ENCODE results near the gene ZNF384. TPM values are rescaled to one million over a fixed set of nuclear protein-coding genes. Genes with fewer than 3 reads are reported as not detected.

ZNF384 gene
- total RNA-seq, 5 donors from 2014 or later (not counting 1 experiment from before 2014, with no cell fraction given) = 68.6 to 82.9 (median 79.4) TPM

- 100% methylated on average over 11 of the region's 18 CpGs for WGBS (ENCODE audit: insufficient coverage)
- Mint-ChIP-seq H3K27ac (no peak overlapping the region), H3K4me1 (peaks cover 15 to 21% (median 17%) of the 10 kb centered on the region in 3 donors), H3K27me3 (no peaks in the 10 kb centered on the region), H3K4me3 (no peak overlapping the region), H3K9me3 (no peaks in the 10 kb centered on the region), H3K36me3 (peaks cover 40% of the 10 kb centered on the region)
- peaks cover 22 to 59% of the 10 kb centered on the region in 2 donors for H3K36me3 ChIP-seq (ENCODE audit: control insufficient read depth in 2 of 2, extremely low read depth in 1 of 2, insufficient read depth in 1 of 2, low read length in 1 of 2)
- no peaks in the 10 kb centered on the region for H3K27me3 ChIP-seq (replicated peaks in 1 of 2; ENCODE audit: control insufficient read depth in 2 of 2, extremely low read depth in 1 of 2, insufficient read depth in 2 of 2, low read length in 1 of 2)
- ChIA-PET POLR2A (no interaction called here), CTCF (no interaction called here)
- peaks cover 7 to 12% of the 10 kb centered on the region in 2 experiments for H3K4me1 ChIP-seq (ENCODE audit: control insufficient read depth in 1 of 2, extremely low read depth in 1 of 2, insufficient read depth in 2 of 2, low read length in 2 of 2)
- DNase-seq = no peak
- ATAC-seq (replicated peaks in 1 of 4) = no peak
- no peaks in the 10 kb centered on the region for H3K9me3 ChIP-seq
- H3K4me3 ChIP-seq (ENCODE audit: control insufficient read depth in 1 of 2, extremely low read depth in 1 of 2, low read length in 1 of 2) = no peak overlapping the region
- no peak overlapping the region for H3K27ac ChIP-seq (ENCODE audit: low read length)
These were observed 40.0 kb upstream of the ZNF384 start for GRCh38 chr12:6729186-6729585.

DNA sequence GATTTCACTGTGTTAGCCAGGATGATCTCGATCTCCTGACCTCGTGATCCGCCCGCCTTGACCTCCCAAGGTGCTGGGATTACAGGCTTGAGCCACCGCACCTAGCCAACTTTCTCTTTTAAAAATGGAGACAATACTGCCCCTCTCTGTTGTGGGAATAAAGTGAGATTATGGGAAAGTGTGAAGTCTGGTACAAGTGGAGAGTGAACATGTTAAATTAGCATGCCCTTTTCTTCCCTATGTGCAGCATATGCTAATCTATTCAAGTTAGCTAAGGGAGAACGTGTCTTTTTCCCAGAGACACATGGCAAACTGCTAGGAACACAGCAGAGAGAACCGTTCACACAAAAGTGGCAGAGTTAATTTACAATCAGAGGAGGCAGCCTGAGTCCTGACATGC, 36.2 kb upstream of the ZNF384 start:
- H3K9me3 ChIP-seq = no peaks in the 10 kb centered on the region
- DNase-seq (no peak), ATAC-seq (replicated peaks in 1 of 4) (no peak)
- H3K27me3 ChIP-seq (replicated peaks in 1 of 2; ENCODE audit: control insufficient read depth in 2 of 2, extremely low read depth in 1 of 2, insufficient read depth in 2 of 2, low read length in 1 of 2) = no peaks in the 10 kb centered on the region
- Mint-ChIP-seq H3K4me3 (peak overlapping the region; percentile 62 to 84 (median 84)), H3K27me3 (no peaks in the 10 kb centered on the region), H3K9me3 (no peaks in the 10 kb centered on the region), H3K27ac (no peak overlapping the region), H3K4me1 (peaks cover 24 to 30% (median 29%) of the 10 kb centered on the region in 3 donors), H3K36me3 (peaks cover 25% of the 10 kb centered on the region)
- WGBS (ENCODE audit: insufficient coverage) = no CpG with 5 or more reads among the region's 7 CpGs
- ChIA-PET POLR2A (no interaction called here), CTCF (interaction anchor here in 1 of 2 donors (2.8 kb wide), 1 partner anchor 36 kb away, joined by 30 read pairs; the partner anchor contains the start of gene ZNF384)
- H3K36me3 ChIP-seq (ENCODE audit: control insufficient read depth in 2 of 2, extremely low read depth in 1 of 2, insufficient read depth in 1 of 2, low read length in 1 of 2) = peaks cover 15 to 31% of the 10 kb centered on the region in 2 donors
- no peak overlapping the region for H3K4me3 ChIP-seq (ENCODE audit: control insufficient read depth in 1 of 2, extremely low read depth in 1 of 2, low read length in 1 of 2)
- no peak overlapping the region for H3K27ac ChIP-seq (ENCODE audit: low read length)
- peaks cover 10 to 16% of the 10 kb centered on the region in 2 experiments for H3K4me1 ChIP-seq (ENCODE audit: control insufficient read depth in 1 of 2, extremely low read depth in 1 of 2, insufficient read depth in 2 of 2, low read length in 2 of 2)

DNA sequence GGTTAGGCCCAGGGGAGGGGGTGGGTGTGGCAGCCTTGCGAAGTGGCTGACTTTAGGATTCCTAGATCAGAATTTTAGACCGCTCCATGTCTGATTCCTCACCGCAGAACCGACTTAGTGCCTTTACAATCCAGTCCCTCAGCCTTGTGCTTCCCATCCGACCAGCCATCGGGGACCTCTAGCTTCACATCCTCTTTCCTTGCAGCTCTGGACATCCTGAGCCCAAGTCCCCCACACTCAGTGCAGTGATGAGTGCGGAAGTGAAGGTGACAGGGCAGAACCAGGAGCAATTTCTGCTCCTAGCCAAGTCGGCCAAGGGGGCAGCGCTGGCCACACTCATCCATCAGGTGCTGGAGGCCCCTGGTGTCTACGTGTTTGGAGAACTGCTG, 35.2 kb upstream of the ZNF384 start:
- DNase-seq (peak in 3 of 35 experiments; percentile 11 to 25 (median 20)), ATAC-seq (replicated peaks in 1 of 4) (peak; percentile 9 to 18 (median 12))
- CTCF ChIA-PET = interaction anchor here (0.6 to 2.8 kb wide), 10 partner anchors 18 to 294 kb away, joined by 3 to 30 read pairs (median 6); partner anchors contain the start of genes LPCAT3 (in 1 of the 2), MLF2 (in 1 of the 2), SPSB2 (in 1 of the 2) and ZNF384 (in 1 of the 2)
- H3K27ac ChIP-seq (ENCODE audit: low read length) = peak overlapping the region; percentile 83
- POLR2A ChIA-PET = interaction anchor here (0.6 to 1.5 kb wide), 5 partner anchors 29 to 158 kb away, joined by 3 to 11 read pairs (median 8); partner anchors contain the start of genes ZNF384 (in 2 of the 2) and MLF2 (in 1 of the 2)
- no peaks in the 10 kb centered on the region for H3K27me3 ChIP-seq (replicated peaks in 1 of 2; ENCODE audit: control insufficient read depth in 2 of 2, extremely low read depth in 1 of 2, insufficient read depth in 2 of 2, low read length in 1 of 2)
- Mint-ChIP-seq H3K4me1 (peaks cover 24 to 30% (median 29%) of the 10 kb centered on the region in 3 donors), H3K36me3 (peaks cover 15% of the 10 kb centered on the region), H3K27ac (peak overlapping the region; percentile 91 to 99), H3K4me3 (peak overlapping the region; percentile 84 to 87 (median 84)), H3K27me3 (no peaks in the 10 kb centered on the region), H3K9me3 (no peaks in the 10 kb centered on the region)
- no peaks in the 10 kb centered on the region for H3K9me3 ChIP-seq
- H3K4me3 ChIP-seq (ENCODE audit: control insufficient read depth in 1 of 2, extremely low read depth in 1 of 2, low read length in 1 of 2) = peak overlapping the region; percentile 58 to 65
- WGBS (ENCODE audit: insufficient coverage) = 0% methylated on average over 2 of the region's 10 CpGs
- H3K4me1 ChIP-seq (ENCODE audit: control insufficient read depth in 1 of 2, extremely low read depth in 1 of 2, insufficient read depth in 2 of 2, low read length in 2 of 2) = peaks cover 10 to 16% of the 10 kb centered on the region in 2 experiments
- H3K36me3 ChIP-seq (ENCODE audit: control insufficient read depth in 2 of 2, extremely low read depth in 1 of 2, insufficient read depth in 1 of 2, low read length in 1 of 2) = peaks cover 8 to 21% of the 10 kb centered on the region in 2 donors

- under 1% methylated on average over 32 of the region's 49 CpGs for WGBS (ENCODE audit: insufficient coverage)
- H3K27me3 ChIP-seq (replicated peaks in 1 of 2; ENCODE audit: control insufficient read depth in 2 of 2, extremely low read depth in 1 of 2, insufficient read depth in 2 of 2, low read length in 1 of 2) = no peaks in the 10 kb centered on the region
- no peaks in the 10 kb centered on the region for H3K27me3 Mint-ChIP-seq
- H3K9me3 Mint-ChIP-seq = no peaks in the 10 kb centered on the region
- peaks cover 10 to 16% of the 10 kb centered on the region in 2 experiments for H3K4me1 ChIP-seq (ENCODE audit: control insufficient read depth in 1 of 2, extremely low read depth in 1 of 2, insufficient read depth in 2 of 2, low read length in 2 of 2)
- peaks cover 9% of the 10 kb centered on the region for H3K36me3 Mint-ChIP-seq
- H3K4me3 Mint-ChIP-seq = peak within 1 kb of the TSS; percentile 84 to 87 (median 84)
- H3K27ac Mint-ChIP-seq = peak within 1 kb of the TSS; percentile 91 to 99
- no peaks in the 10 kb centered on the region for H3K9me3 ChIP-seq
- peak within 1 kb of the TSS; percentile 58 to 65 for H3K4me3 ChIP-seq (ENCODE audit: control insufficient read depth in 1 of 2, extremely low read depth in 1 of 2, low read length in 1 of 2)
- POLR2A ChIA-PET = interaction anchor here (0.5 to 1.5 kb wide), 8 partner anchors 8 to 389 kb away, joined by 3 to 11 read pairs (median 8); partner anchors contain the start of genes ZNF384 (in 2 of the 2) and MLF2 (in 1 of the 2)
- DNase-seq (peak; percentile 85 to 96 (median 90)), ATAC-seq (replicated peaks in 1 of 4) (peak; percentile 90)
- H3K4me1 Mint-ChIP-seq = peaks cover 24 to 30% (median 29%) of the 10 kb centered on the region in 3 donors
- CTCF ChIA-PET = interaction anchor here (0.6 to 2.8 kb wide), 15 partner anchors 27 to 294 kb away, joined by 3 to 30 read pairs (median 4); partner anchors contain the start of genes ZNF384 (in 2 of the 2), ENO2 (in 1 of the 2), LPCAT3 (in 1 of the 2) and MLF2 (in 1 of the 2)
- peak within 1 kb of the TSS; percentile 83 for H3K27ac ChIP-seq (ENCODE audit: low read length)
- peaks cover 5 to 16% of the 10 kb centered on the region in 2 donors for H3K36me3 ChIP-seq (ENCODE audit: control insufficient read depth in 2 of 2, extremely low read depth in 1 of 2, insufficient read depth in 1 of 2, low read length in 1 of 2)
These were observed 34.6 kb upstream of the ZNF384 start, which contains the start of gene COPS7A for GRCh38 chr12:6723607-6724408. TSS of gene COPS7A (plus strand) at chr12:6724046. CDS start at chr12:6724657, 611 bp downstream.

GRCh38 chr12:6722863-6723262, 33.7 kb upstream of the ZNF384 start:
- 100% methylated on average over 1 of the region's 3 CpGs for WGBS (ENCODE audit: insufficient coverage)

More at GRCh38 chr12:6722863-6723262, 33.7 kb upstream of the ZNF384 start:
- Histone ChIP-seq H3K36me3 (ENCODE audit: control insufficient read depth in 2 of 2, extremely low read depth in 1 of 2, insufficient read depth in 1 of 2, low read length in 1 of 2) (peaks cover 0 to 6% of the 10 kb centered on the region in 2 donors), H3K27ac (ENCODE audit: low read length) (no peak overlapping the region), H3K4me3 (ENCODE audit: control insufficient read depth in 1 of 2, extremely low read depth in 1 of 2, low read length in 1 of 2) (no peak overlapping the region), H3K9me3 (no peaks in the 10 kb centered on the region), H3K4me1 (ENCODE audit: control insufficient read depth in 1 of 2, extremely low read depth in 1 of 2, insufficient read depth in 2 of 2, low read length in 2 of 2) (peaks cover 10 to 16% of the 10 kb centered on the region in 2 experiments), H3K27me3 (replicated peaks in 1 of 2; ENCODE audit: control insufficient read depth in 2 of 2, extremely low read depth in 1 of 2, insufficient read depth in 2 of 2, low read length in 1 of 2) (no peaks in the 10 kb centered on the region)
- H3K27me3 Mint-ChIP-seq = no peaks in the 10 kb centered on the region
- POLR2A ChIA-PET = interaction anchor here (0.6 to 0.7 kb wide), 3 partner anchors 31 to 201 kb away, joined by 3 to 17 read pairs (median 4); no protein-coding TSS in a partner anchor
- H3K4me3 Mint-ChIP-seq = peak overlapping the region; percentile 19 to 84 (median 84)
- H3K27ac Mint-ChIP-seq = peak overlapping the region; percentile 19 to 91
- DNase-seq (no peak), ATAC-seq (replicated peaks in 1 of 4) (no peak)
- peaks cover 7% of the 10 kb centered on the region for H3K36me3 Mint-ChIP-seq
- H3K9me3 Mint-ChIP-seq = no peaks in the 10 kb centered on the region
- CTCF ChIA-PET = interaction anchor here (0.6 to 2.8 kb wide), 6 partner anchors 30 to 192 kb away, joined by 3 to 30 read pairs (median 5); partner anchors contain the start of genes ENO2 (in 1 of the 2), MLF2 (in 1 of the 2), PTMS (in 1 of the 2) and ZNF384 (in 1 of the 2)
- H3K4me1 Mint-ChIP-seq = peaks cover 24 to 30% (median 29%) of the 10 kb centered on the region in 3 donors

All from T-cell (primary cell).